Sigmoid colon (tissue), 3 donors: ENCODE results near the gene PARP2.

Experiments used
- CTCF ChIP-seq, 4 experiments: fragments of 450-650 bp in 3 of 4; fragments of 200-600 bp in 1 of 4; IDR thresholded peaks; one replicate each; pipeline ENCODE4 v1.5.1; 2016 to 2019; ENCODE audit warnings: antibody characterized with exemption in 4 of 4, mild to moderate bottlenecking in 3 of 4, moderate library complexity in 2 of 4
- POLR2A ChIP-seq, 2 donors: fragments of 450-650 bp; IDR thresholded peaks; one replicate each; pipeline ENCODE4 v1.6.1; 2016; ENCODE audit warnings: antibody characterized with exemption in 2 of 2, mild to moderate bottlenecking in 2 of 2, moderate library complexity in 2 of 2

- no peak for TF ChIP-seq CTCF (IDR thresholded peaks at IDR 0.05)
- no peak for TF ChIP-seq POLR2A (IDR thresholded peaks at IDR 0.05)
Measured at GRCh38 chr14:20391505-20391904, 48.1 kb downstream of the PARP2 start.
